NOMO-1 treated with DMSO at 0.1 percent for 48 hours (cell line): ENCODE measurements around the gene GADL1.

Experiments
- DNase-seq: peaks from one replicate; lab custom pipeline; 2025; ENCODE audit not compliant: unreplicated experiment; lab: John Stamatoyannopoulos, UW

Gene GADL1

DNA sequence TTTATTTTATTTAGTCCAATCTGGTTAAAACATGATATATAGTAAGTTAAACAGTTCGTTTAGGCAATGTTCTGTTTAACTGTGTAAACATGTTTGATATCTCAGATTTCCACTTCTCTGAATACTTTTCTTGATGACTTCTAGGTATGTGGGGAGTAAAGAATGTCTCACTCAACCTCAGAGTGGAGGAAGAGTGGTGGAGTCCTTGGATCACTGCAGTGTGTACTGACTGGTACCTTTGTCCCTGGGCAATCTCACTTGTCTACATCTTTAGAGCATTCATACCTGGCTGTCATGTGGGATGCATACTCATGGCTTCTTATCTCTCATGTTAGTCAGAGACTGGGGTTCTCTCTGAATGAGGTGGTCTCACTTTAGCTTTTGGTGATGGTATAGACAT lies 15.6 kb downstream of the GADL1 start:
- DNase-seq: no peak

DNA sequence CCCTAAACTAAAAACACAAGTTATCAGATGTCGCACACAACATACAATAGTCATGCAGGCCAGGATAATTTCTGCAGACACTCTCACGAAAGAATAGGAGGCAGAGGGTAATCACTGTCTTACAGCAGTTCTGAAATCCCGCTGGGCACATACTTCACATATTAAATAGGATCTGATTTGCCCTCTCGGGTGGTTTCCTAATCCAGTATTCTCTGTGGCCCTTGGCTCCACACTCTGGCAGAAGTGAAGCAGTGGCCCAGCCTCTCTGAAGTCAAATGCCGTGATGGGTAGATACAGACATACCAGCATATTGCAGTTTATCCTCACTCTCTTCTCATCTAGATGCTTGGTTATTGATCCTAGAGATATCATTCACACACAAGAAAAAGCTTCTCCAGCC lies 19.0 kb downstream of the GADL1 start:
- DNase-seq: no peak

DNA sequence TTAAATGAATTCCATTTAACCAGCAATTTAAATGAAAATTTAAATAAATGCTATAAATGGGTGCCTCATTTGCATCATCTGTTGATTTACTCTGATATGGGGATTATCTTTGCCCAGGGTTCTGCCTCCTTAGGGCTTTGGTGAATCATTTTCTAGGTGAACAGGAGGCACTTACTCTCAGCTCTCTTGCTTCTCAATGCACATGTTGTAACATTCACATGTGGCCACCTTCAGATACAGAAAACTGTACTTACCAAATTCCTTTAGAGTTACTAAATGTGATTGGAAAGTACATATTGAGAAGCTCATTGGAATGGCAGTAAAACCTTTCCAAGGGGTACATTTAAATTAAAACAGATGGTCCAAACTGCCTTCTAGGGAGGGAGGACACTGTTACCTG lies 20.8 kb downstream of the GADL1 start:
- DNase-seq: no peak

DNA sequence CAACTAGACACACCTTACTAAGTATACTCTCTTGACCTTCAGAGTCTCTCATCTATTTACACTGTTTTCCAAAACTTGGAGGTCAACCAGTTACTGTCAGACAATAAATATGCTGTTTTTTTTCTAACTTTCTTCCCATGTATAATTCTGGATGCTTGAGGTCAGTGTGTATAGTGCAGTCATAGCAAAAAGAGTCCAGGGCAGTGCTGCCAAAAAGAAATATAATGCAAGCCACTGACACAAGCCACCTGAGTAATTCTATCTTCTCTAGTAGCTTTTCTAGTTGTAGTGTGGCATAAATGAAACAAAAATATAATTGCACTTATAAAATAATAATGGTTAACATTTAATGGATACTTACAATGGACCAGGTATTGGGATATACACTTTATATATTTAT lies 21.6 kb downstream of the GADL1 start:
- DNase-seq: no peak

DNA sequence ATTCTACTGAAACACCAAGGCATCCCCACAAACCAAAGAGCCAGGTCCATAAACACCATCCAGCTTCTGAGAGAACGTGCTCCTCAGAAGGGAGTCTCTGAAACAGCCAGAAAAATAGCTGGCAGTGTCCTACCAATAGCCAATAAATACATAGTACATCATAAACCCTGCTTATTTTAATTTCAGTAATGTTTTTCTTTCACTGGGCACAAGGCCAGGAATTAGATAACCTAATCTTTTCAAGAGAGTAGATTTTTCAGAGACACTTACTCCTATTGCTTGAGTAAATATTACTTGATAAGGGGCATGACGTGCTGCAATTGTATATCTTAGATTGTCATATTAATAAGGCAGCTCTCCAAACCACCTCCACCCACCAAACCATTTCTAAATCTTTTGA lies 22.7 kb downstream of the GADL1 start:
- no peak for DNase-seq

DNA sequence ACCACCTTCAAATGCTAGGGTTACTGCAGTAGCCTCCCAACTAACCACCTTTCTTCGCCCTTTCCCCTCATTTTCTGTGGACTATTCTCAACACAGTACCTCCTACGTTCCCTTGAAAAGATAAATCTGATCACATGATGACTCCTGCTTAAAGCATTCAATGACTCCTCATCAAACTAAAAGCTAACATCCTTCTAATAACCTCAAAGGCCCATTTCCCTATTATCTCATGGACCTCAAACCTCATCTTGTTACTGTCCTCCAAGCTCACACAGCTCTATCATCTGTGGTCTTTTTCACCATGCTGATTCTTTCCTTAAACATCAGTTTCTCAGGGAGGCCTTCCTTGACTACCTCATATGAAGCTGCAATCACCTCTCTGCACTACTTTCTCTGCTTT lies 29.6 kb downstream of the GADL1 start:
- DNase-seq: no peak

DNA sequence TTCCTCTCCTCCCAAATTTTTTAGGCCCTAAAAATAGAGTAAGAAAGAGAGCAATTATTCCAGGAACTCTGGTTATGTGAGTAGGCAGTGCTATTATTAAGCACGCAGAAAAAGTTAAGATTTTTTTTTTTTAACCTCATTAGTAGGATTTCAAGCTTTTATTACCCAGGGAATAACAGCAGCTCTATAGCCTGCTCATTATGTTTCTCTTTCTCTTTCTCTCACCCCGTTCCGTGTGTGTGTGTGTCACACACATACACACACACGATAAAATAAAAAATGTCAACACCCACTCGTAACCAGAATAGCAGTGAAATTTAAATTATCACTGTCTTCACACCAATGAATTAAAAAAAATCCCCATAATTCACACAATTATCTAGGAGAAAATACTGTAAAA lies 30.3 kb downstream of the GADL1 start:
- no peak for DNase-seq

DNA sequence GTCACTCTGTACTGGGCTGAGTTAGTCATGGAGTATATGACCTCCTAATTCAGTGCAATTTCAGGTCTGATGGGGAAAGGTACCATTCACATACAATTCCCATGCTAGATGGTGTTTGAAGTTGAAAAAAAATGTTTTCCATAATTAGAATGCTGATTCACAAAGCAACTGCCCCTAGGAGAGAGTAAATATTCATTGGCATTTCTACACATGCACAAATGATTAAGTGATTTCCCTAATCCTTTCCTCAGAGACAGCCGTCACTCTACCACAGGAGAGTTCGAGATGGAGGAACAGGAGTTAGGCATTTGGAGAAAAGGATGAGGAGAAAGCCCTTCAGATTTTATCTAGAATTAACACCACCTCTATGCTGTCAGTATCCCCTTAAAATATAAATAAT lies 32.5 kb downstream of the GADL1 start:
- DNase-seq: no peak

DNA sequence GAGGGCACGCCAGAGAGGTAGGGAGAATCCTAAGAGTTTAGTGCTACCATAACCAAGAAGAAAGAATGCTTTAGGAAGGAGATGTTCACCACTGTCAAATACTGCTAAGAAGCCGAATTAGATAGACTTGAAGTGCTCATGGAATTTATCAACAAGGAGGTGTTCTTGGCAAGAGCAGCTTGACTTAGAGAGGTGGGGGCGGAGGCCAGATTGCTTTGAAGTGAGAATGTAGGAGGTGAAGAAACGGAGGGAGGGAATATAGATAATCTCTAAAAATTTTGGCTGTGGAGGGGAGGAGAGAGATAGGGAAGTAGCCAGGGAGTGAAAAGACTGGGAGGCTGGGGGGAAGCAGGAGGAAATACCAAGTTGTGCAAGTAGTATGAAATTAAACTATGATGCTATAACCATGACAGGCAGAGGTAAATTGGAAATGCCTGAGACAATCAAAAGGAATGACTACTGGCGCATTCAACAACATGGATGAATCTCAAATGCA lies 35.5 kb downstream of the GADL1 start:
- DNase-seq: no peak

- DNase-seq: no peak
These were observed 38.8 kb downstream of the GADL1 start for GRCh38 chr3:30855400-30856292.

- no peak for DNase-seq
These were observed 41.6 kb downstream of the GADL1 start for GRCh38 chr3:30852833-30853232.

GRCh38 chr3:30848087-30848779 lies 46.2 kb downstream of the GADL1 start:
- DNase-seq: no peak

GRCh38 chr3:30847592-30847991 lies 46.9 kb downstream of the GADL1 start:
- DNase-seq: no peak

- DNase-seq: no peak
These were observed 48.9 kb downstream of the GADL1 start for GRCh38 chr3:30845606-30846005.

- DNase-seq: no peak
These were observed 50.6 kb downstream of the GADL1 start for GRCh38 chr3:30843877-30844276.

DNA sequence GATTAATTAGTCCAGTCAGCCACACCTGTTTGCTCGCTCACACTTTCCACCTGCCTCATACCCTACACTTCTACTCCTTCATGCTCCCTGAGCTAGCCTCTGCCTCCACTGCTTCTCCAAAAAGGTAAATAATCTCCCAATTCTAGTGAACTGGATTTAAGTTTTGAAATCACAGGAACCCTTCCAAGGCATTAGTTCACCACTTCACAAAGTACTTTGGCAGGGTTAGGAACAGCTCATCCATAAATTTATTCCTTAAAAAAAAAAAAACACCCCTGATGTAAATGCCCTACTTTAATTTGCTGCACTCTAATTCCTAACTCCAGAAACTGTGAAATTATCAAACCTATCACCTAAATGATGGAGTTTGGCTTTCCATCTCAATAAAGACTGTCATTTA lies 58.3 kb downstream of the GADL1 start:
- no peak for DNase-seq

GRCh38 chr3:30835667-30836066 lies 58.8 kb downstream of the GADL1 start:
- no peak for DNase-seq

DNA sequence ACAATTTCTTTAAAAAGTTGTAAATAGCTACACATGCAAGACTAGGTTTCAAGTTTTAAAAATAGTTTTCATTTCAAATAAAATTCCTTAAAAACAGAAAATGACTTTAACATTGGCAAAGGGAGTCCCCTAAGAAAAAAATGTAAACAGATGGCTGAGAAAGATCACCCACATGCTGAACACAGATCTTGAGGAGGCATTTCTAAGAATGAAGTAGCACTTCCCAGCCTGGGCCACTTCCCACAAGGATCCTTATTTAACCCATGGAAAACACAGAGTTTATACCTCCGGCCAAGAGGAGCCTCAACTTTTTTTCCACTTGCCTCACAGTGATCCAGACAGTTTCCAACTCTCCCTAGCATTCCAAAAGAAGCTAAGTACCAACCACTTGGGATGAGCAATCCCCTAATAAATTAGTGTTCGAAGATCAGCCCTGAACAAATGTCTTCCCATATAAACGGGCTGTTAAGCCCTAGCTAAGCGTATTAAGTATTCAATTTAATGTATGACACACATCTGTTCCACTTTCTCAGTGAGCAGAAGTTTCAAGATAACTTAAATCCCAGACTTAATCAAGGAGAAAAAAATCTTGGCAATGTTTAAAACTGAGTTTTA lies 61.4 kb downstream of the GADL1 start:
- no peak for DNase-seq

DNA sequence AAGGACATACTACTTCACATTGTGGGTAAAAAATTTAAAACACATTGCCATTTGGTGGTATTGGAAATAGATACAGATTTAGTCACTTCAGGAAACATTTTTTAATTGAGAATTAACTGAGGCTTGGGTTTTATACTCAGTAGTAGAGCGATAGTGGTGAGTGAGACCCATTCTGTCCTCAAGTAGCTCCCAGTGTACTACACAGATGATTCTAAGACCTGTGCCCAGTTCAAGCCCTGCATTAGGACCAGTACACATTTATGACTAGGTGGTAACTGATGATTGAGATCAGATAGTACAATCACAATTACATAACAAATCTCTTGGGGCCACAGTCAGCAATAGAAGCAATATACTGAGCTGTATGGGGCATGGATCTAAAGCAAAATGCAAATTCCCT lies 67.4 kb downstream of the GADL1 start:
- DNase-seq: no peak

- DNase-seq: no peak
These were observed 67.9 kb downstream of the GADL1 start for GRCh38 chr3:30826531-30826942.

- DNase-seq: no peak
These were observed 75.2 kb downstream of the GADL1 start for GRCh38 chr3:30819067-30819798.
